8988T (cell line): ENCODE data around the gene TTC22.

Source experiments
- DNase-seq: peaks from one replicate; pipeline ENCODE4 v3.0.0; 2011

Gene TTC22

GRCh38 chr1:54800899-54801759 lies at the start of gene TTC22:
TTC22 (minus strand) TSS chr1:54801323; CDS start chr1:54801163, 160 bp downstream.
- peak; percentile 77 for DNase-seq

GRCh38 chr1:54850737-54851136 lies 49.6 kb upstream of the TTC22 start:
- no peak for DNase-seq

- no peak for DNase-seq
Measured at GRCh38 chr1:54850069-54850730, 49.1 kb upstream of the TTC22 start.

- DNase-seq = no peak
Measured at GRCh38 chr1:54849219-54850068, 48.3 kb upstream of the TTC22 start.

- DNase-seq = no peak
Measured at GRCh38 chr1:54848134-54848948, 47.2 kb upstream of the TTC22 start.

- DNase-seq = no peak
Measured at GRCh38 chr1:54846716-54847284, 45.7 kb upstream of the TTC22 start.

GRCh38 chr1:54846301-54846700 lies 45.2 kb upstream of the TTC22 start:
- DNase-seq = no peak

- DNase-seq = no peak
Measured at GRCh38 chr1:54845772-54846171, 44.6 kb upstream of the TTC22 start.

- DNase-seq = no peak
Measured at GRCh38 chr1:54844564-54844963, 43.4 kb upstream of the TTC22 start.

GRCh38 chr1:54843449-54843848 lies 42.3 kb upstream of the TTC22 start:
- DNase-seq = no peak

GRCh38 chr1:54842963-54843362 lies 41.8 kb upstream of the TTC22 start:
- DNase-seq = no peak

- no peak for DNase-seq
Measured at GRCh38 chr1:54842206-54842915, 41.2 kb upstream of the TTC22 start.

- no peak for DNase-seq
Measured at GRCh38 chr1:54839824-54840223, 38.7 kb upstream of the TTC22 start.

- DNase-seq = no peak
Measured at GRCh38 chr1:54838565-54839180, 37.5 kb upstream of the TTC22 start.

GRCh38 chr1:54837002-54837853 lies 36.1 kb upstream of the TTC22 start:
- no peak for DNase-seq

- DNase-seq = no peak
Measured at GRCh38 chr1:54836594-54836993, 35.5 kb upstream of the TTC22 start.

- DNase-seq = no peak
Measured at GRCh38 chr1:54835970-54836369, 34.8 kb upstream of the TTC22 start.

GRCh38 chr1:54835131-54835898 lies 34.2 kb upstream of the TTC22 start:
- DNase-seq = no peak

GRCh38 chr1:54834007-54834541 lies 33.0 kb upstream of the TTC22 start:
- DNase-seq = no peak
